Measurements from ENCODE around the gene CTDSPL2.
A peak's percentile ranks its signal among the peaks of the same experiment; 100 is the strongest.
"Not testable (repeated sequence)": the region's sequence is repeated elsewhere in the genome, so short reads cannot be mapped to it uniquely, and the experiment has no call there.

CTDSPL2 gene

GRCh38 chr15:44485880-44486279, 58.5 kb downstream of the CTDSPL2 start:
- no peak for DNase-seq (ENCODE audit: low spot score)

DNA sequence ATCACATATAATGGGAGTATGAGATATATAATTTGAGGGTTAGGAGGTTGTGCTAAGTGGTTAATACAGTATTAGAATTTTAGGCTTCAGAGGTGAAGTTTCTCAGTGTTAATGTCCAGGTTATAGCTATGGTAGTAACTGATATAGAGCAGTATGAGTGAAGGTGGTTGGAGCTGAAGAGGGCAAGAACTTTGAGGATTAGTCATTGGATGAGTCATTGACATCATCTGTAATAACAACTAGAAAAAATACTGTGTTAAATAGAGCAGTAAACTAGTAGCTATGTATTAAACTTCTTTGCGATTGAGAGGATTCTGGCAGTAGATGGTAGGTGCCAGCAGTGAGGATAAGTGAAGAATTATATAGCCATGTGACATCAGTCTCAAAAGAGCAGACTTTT, 62.0 kb downstream of the CTDSPL2 start:
- no peak for DNase-seq (ENCODE audit: low spot score)

DNA sequence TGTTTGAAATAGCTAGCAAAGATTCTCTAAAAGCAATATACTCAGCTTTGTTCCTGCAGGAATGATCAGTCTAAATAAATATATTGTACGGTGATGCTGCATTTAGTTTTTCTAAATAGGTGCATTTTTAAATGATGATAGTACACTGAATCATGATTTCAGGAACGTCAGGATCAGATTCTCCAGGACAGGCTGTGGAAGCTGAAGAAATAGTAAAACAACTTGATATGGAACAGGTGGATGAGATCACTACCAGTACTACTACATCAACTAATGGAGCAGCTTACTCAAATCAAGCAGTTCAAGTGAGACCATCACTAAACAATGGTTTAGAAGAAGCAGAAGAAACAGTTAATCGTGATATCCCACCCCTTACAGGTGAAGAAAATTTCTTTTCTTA, 63.2 kb downstream of the CTDSPL2 start:
- no peak for DNase-seq (ENCODE audit: low spot score)

DNA sequence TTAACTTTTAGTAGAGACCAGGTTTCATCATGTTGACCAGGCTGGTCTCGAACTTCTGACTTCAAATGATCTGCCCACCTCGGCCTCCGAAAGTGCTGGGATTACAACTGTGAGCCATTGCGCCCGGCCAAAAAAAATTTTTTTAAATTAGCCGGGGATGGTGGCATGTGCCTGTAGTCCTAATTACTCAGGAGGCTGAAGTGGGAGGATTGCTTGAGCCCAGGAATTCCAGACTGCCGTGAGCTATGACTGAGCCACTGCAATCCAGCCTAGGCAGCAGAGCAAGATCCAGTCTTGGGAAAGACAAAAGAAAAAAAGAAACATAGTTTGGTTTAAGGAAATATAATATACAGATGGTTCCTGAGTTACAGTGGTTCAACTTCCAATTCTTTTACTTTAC, 64.6 kb downstream of the CTDSPL2 start:
- no peak for DNase-seq (ENCODE audit: low spot score)

DNA sequence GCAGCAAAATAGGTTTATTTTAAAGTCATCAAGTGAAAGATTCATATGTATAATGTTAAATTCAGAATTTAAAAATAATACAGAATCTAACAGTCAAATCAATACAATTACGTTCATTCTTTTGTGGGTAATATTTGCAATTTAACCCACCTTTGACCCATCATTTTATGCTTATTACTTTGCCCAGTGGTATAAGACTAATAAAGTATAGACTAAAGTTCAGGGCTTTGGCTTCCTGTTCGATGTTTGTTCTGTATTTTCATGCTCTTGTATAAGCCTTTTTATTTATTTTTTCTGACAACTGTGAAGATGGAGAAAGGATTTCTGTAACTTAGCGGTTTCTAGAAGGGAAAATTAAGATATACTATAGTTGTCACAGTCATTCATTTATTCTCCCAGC, 65.2 kb downstream of the CTDSPL2 start:
- DNase-seq (ENCODE audit: low spot score): no peak

DNA sequence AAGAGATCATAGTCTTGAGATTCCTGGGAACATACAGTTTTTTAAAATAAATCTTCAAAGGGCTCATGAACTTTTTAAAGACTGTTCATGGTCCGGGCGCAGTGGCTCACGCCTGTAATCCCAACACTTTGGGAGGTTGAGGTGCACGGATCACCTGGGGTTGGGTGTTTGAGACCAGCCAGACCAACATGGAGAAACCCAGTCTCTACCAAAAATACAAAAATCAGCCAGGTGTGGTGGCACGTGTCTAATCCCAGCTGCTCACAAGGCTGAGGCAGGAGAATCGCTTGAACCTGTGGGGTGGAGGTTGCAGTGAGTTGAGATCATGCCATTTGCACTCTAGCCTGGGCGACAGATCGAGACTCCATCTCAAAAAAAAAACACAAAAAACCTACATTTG, 68.1 kb downstream of the CTDSPL2 start:
- DNase-seq (ENCODE audit: low spot score): no peak

GRCh38 chr15:44500555-44500954, 73.1 kb downstream of the CTDSPL2 start:
- no peak for DNase-seq (ENCODE audit: low spot score)

GRCh38 chr15:44501768-44502366, 74.4 kb downstream of the CTDSPL2 start:
- DNase-seq (ENCODE audit: low spot score): peak; percentile 40

- DNase-seq (ENCODE audit: low spot score): no peak
Measured at GRCh38 chr15:44516436-44516835, 89.0 kb downstream of the CTDSPL2 start.

DNA sequence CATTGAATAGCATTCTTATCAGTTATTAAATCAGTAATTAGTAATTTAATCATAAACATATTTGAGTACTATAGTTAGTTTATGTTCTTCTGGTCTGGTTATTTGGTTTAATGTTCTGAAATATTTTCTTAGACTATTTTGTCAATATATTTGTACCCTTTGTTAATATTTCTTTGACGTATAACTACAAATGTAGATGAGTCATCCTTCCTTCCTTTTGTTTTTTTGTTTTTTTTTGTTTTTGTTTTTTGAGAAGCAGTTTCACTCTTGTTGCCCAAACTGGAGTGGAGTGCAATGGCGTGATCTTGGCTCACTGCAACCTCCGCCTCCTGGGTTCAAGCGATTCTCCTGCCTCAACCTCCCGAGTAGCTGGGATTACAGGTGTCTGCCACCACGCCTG, 92.1 kb downstream of the CTDSPL2 start:
- DNase-seq (ENCODE audit: low spot score): no peak

DNA sequence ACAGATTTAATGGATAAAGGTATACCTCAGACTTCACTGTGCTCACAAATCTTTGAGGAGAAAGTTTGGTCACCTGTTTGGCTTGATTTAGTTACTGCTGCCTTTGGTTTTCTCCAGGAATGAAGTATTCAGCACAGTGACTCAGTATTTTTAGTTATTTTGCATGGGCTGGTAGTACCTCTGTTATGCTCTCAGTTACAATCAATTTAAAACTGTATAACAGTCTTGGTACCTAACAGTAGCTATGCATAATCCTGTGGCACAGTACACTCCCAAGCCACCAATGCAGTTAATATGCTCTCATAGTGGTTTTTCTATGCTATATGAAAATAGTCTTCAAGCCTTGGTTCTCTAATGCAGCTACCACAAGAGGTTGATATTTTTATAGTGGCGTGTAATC, 97.6 kb downstream of the CTDSPL2 start:
- no peak for DNase-seq (ENCODE audit: low spot score)

GRCh38 chr15:44527241-44527640, 99.8 kb downstream of the CTDSPL2 start:
- DNase-seq (ENCODE audit: low spot score): no peak

GRCh38 chr15:44529864-44530604, 102.6 kb downstream of the CTDSPL2 start:
- DNase-seq (ENCODE audit: low spot score): no peak

DNA sequence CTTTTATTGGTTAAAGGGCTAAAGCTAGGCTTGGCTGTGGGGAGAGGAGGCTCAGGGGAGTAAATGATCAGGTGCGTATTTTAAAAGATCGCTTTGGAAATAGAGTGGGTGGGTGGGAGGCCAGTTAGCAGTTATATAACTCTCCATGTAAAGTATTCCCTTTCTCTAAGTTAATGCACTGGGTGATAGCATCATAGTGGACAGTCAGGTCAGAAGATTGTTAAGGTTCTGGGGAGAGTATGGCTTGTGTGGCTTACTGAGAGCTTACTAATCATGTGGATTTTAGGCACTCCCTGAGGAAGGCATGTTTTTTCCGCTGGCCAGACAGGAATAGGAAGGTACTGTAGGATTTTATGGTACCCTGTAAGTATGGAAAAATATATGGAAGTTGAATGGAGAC, 103.2 kb downstream of the CTDSPL2 start:
- no peak for DNase-seq (ENCODE audit: low spot score)

DNA sequence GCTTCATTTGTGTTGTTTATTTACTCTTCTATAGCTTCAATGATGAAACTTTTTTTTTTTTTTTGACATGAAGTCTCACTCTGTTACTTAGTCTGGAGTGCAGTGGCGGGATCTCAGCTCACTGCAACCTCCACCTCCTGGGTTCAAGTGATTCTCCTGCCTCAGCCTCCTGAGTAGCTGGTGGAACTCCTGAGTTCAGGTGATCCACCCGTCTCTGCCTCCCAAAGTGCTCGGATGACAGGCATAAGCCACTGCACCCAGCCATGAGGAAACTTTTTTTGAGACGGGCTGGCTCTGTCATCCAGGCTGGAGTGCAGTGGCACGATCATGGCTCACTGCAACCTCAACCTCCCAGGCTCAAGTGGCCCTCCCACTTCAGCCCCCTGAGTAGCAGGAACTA, 104.8 kb downstream of the CTDSPL2 start:
- DNase-seq (ENCODE audit: low spot score): not testable (repeated sequence)

DNA sequence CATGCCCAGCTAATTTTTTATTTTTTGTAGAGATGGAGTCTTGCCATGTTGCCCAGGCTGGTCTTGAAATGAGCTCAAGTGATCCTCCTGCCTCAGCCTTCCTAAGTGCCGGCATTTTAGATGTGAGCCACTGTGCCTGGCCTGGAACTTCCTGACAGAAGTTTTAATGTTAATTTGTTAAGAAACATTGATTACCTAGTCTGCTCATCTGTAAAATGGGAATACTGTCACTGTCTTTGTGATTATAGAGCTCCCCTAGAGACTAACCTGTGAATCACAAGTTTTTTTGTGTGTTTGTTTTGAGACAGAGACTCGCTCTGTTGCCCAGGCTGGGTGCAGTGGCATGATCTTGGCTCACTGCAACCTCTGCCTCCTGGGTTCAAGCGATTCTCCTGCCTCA, 105.3 kb downstream of the CTDSPL2 start:
- no peak for DNase-seq (ENCODE audit: low spot score)

- no peak for DNase-seq (ENCODE audit: low spot score)
Measured at GRCh38 chr15:44535092-44535491, 107.7 kb downstream of the CTDSPL2 start.

DNA sequence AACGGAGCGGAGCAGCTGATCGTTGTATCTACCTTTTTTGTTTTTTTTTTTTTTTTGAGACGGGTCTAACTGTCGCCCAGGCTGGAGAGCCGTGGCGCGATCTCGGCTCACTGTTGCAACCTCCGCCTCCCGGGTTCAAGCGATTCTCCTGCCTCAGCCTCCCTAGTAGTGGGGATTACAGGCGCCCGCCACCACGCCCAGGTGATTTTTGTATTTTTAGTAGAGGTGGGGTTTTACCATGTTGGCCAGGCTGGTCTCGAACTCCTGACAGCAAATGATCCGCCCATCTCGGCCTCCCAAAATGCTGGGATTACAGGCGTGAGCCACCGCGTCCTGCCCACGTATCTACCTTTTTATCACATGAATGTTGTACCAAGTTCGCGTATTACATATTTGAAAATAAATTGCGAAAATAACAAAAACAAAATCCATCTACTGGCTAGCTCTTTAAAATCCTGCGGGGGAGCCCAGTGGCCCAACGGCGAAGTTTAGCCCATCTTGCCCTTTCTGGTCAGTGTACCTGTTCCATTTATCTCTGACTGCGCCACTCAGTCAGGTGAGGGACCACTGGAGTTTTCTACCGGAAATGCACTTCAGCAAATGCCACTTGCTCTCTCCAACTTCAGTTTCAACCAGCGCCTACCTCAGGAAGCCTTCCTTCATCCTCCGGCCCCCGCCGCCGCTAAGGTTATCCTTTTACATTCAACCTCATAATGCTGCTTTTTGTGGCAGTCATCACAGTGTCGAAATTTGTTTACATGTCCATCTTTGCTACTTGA, 108.3 kb downstream of the CTDSPL2 start:
- DNase-seq (ENCODE audit: low spot score): peak; percentile 29

DNA sequence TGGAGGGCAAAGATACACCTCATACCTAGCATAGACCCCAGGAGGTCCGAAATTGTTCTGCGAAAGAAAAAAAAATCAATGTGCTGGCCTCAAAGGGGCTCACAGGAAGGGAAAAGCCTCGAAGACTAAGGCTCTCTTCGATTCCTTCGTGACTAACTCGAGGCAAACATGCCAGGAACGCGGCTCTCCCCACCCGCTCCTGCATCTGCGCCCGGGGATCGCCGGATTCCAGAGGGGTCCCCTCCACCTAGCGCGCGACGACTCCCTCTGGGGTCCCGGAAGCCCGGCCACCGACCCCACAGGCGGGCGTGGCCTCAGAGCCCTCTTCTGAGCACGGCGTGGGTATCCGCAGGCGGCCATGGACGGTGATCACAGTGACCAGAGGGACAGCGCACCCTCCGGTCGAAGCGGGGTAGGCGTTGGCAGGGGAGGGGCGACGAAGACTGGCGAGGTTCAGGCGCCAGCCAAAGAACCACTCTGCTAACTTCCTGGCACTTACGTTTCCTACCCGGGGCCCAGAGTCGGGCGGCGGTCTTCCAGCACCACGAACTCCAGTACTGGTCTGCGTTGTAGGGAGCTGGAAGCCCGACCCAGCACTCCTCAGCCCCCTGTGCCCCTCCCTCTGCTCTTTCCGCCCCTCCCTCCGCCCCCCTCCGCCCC, 109.0 kb downstream of the CTDSPL2 start:
- DNase-seq (ENCODE audit: low spot score): no peak

GRCh38 chr15:44536962-44537734, 109.7 kb downstream of the CTDSPL2 start, which contains the start of gene EIF3J:
Gene EIF3J (plus strand): TSS chr15:44537147. CDS start chr15:44537195, 48 bp downstream.
- DNase-seq (ENCODE audit: low spot score): peak; percentile 95

DNA sequence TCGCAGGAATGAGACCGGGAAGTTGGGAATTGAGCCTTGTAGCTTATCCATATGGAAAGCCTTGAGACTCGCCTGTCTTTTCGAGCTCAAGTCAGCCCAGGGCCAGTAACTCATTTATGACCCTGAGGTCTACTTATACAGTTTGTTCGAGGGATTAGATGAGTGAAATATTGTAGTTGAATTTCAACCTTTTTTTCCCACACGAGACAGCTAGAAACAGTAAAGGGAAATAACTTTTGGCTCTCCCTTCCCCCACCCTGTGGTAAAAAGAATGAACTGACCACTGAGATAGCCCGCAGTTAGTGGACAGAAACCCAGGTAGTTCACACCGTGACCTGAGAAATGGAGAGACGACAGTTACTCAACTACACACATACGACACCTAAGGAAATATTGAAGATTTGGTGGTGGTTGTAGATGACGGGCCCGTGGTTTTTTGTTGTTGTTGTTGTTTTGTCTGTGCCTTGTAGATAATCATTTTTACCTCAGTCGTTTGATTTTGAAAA, 110.4 kb downstream of the CTDSPL2 start:
- DNase-seq (ENCODE audit: low spot score): peak; percentile 10

All from germinal center (tissue), 1 donor.